K562 (cell line): Measurements from ENCODE around the gene PGR. TPM values are rescaled to one million over a fixed set of nuclear protein-coding genes. Genes with fewer than 3 reads are reported as not detected.

Experiments
- ATAC-seq: fragments of 200-7000 bp; cut with Tn5 transposase; 3 replicates; pipeline ENCODE4 v1.9.1; 2020; ENCODE audit warnings: moderate library complexity
- Bru-seq: library from RNA; stranded (reverse); fragments of 400-500 nt; gene quantifications from one replicate; lab custom pipeline; 2021; lab: Mats Ljungman, UMichigan
- BruChase-seq, 2 experiments: library from RNA; stranded (reverse); fragments of 400-500 nt; gene quantifications; one replicate each; lab custom pipeline; 2021; lab: Mats Ljungman, UMichigan
- BruUV-seq: library from RNA; stranded (reverse); fragments of 400-500 nt; replicated peaks from 2 replicates; lab custom pipeline; 2021; lab: Mats Ljungman, UMichigan
- CTCF ChIA-PET: fragments of 300-600 bp; formaldehyde crosslinking; extraction: SDS; loops from one replicate; lab custom pipeline; 2021; ENCODE audit warnings: low intra/inter-chr PET ratio; lab: Yijun Ruan, JAX
- POLR2A ChIA-PET: fragments of 300-600, 350-650 bp; sonication (Branson Sonifier 250); formaldehyde crosslinking; extraction: SDS; loops from one replicate; lab custom pipeline; 2021; ENCODE audit warnings: antibody characterized with exemption, inconsistent platforms; lab: Yijun Ruan, JAX
- DNase-seq, 4 experiments: peaks; one replicate each; pipeline versions ENCODE4 v3.0.0 to v3.0.0-alpha.2; 2011 to 2018; ENCODE audit warnings: low spot score in 3 of 4, mixed read lengths in 3 of 4; ENCODE audit errors: extremely low read depth in 1 of 4
- FAIRE-seq: peaks from 2 replicates; lab custom pipeline; 2011; peaks lifted over from hg19 to GRCh38; lab: Jason Lieb, UNC
- H2AFZ ChIP-seq: 2 replicates; pipeline ENCODE4 v1.6.0; 2011; ENCODE audit warnings: low read depth, low read length, control low read depth, inconsistent platforms
- H3K27ac ChIP-seq: fragments of 200-600 bp; 3 replicates; pipeline ENCODE4 v1.8.0; 2011; ENCODE audit warnings: low read depth, mild to moderate bottlenecking, control low read depth, inconsistent platforms, low read length, moderate library complexity, mixed read lengths; ENCODE audit errors: extremely low read depth
- H3K27me3 ChIP-seq, 2 experiments: fragments of 300-600 bp in 1 of 2; 2 replicates in 1 of 2; 3 replicates in 1 of 2; pipeline versions ENCODE4 v1.6.0 to v1.8.0; 2011; ENCODE audit warnings: inconsistent platforms in 2 of 2, low read length in 2 of 2, mild to moderate bottlenecking in 1 of 2, mixed read lengths in 1 of 2, moderate library complexity in 1 of 2; ENCODE audit not compliant: control insufficient read depth in 2 of 2, insufficient read depth in 2 of 2
- H3K36me3 ChIP-seq: fragments of 300-600 bp; 3 replicates; pipeline ENCODE4 v1.8.0; 2011; ENCODE audit warnings: mild to moderate bottlenecking, low read length, inconsistent platforms; ENCODE audit not compliant: control insufficient read depth, insufficient read depth
- H3K4me1 ChIP-seq, 2 experiments: fragments of 200-600 bp in 1 of 2; replicated peaks in 1 of 2; 2 replicates in 1 of 2; 3 replicates in 1 of 2; pipeline versions ENCODE4 v1.5.1 to v1.8.0; 2011; ENCODE audit warnings: inconsistent platforms in 2 of 2, low read length in 2 of 2, mild to moderate bottlenecking in 1 of 2, mixed read lengths in 1 of 2, moderate library complexity in 1 of 2; ENCODE audit not compliant: control insufficient read depth in 2 of 2, insufficient read depth in 2 of 2
- H3K4me2 ChIP-seq: 2 replicates; pipeline ENCODE4 v1.6.1; 2011; ENCODE audit warnings: low read length, control low read depth, inconsistent platforms, mixed read lengths; ENCODE audit not compliant: insufficient read depth
- H3K4me3 ChIP-seq: fragments of 200-600 bp; sonication (generic), shearing (Covaris generic); 2 replicates; pipeline ENCODE4 v1.5.1; 2016; ENCODE audit warnings: control low read depth, inconsistent platforms
- H3K79me2 ChIP-seq: fragments of 200-600 bp; 3 replicates; pipeline ENCODE4 v1.8.0; 2011; ENCODE audit warnings: low read length, inconsistent platforms; ENCODE audit not compliant: control insufficient read depth, insufficient read depth
- H3K9ac ChIP-seq, 2 experiments: 2 replicates each; pipeline versions ENCODE4 v1.6.0 to v1.6.1; 2011; ENCODE audit warnings: low read depth in 2 of 2, low read length in 2 of 2, control low read depth in 1 of 2, inconsistent platforms in 1 of 2, mild to moderate bottlenecking in 1 of 2, mixed read lengths in 1 of 2; ENCODE audit not compliant: insufficient read depth in 1 of 2
- H3K9me1 ChIP-seq: one replicate; pipeline ENCODE4 v1.6.0; 2011; ENCODE audit warnings: inconsistent platforms, mild to moderate bottlenecking, low read length, moderate library complexity; ENCODE audit not compliant: control insufficient read depth, insufficient read depth
- H3K9me3 ChIP-seq: replicated peaks from 2 replicates; pipeline ENCODE4 v1.5.1; 2011; ENCODE audit warnings: low read depth, low read length, inconsistent platforms; ENCODE audit not compliant: control insufficient read depth, insufficient read depth
- H4K20me1 ChIP-seq: replicated peaks from 2 replicates; pipeline ENCODE4 v1.6.1; 2011; ENCODE audit warnings: low read length, inconsistent platforms, mixed read lengths; ENCODE audit not compliant: control insufficient read depth, insufficient read depth
- IFI16 ChIP-seq: fragments of 250-450 bp; sonication (Bioruptor Pico); IDR thresholded peaks from 2 replicates; pipeline ENCODE4 v2.1.2; 2022; ENCODE audit warnings: mild to moderate bottlenecking, inconsistent platforms
- MECOM ChIP-seq: fragments of 250-450 bp; sonication (Bioruptor Pico); IDR thresholded peaks from 2 replicates; pipeline ENCODE4 v1.8.0; 2022; ENCODE audit warnings: inconsistent platforms
- RFX1 ChIP-seq: fragments of 450-650 bp; IDR thresholded peaks from 2 replicates; pipeline ENCODE4 v1.6.1; 2016; ENCODE audit warnings: mild to moderate bottlenecking, moderate library complexity
- SMARCA4 ChIP-seq: fragments of 450-650 bp; IDR thresholded peaks from 2 replicates; pipeline ENCODE4 v1.6.1; 2016
- TBP ChIP-seq: optimal IDR thresholded peaks from 2 replicates; pipeline ENCODE3; 2011; ENCODE audit warnings: low read depth, low read length, improper control_type of control experiment
- WGBS: fragments of 100-300 bp; shearing (Covaris generic); methylation state at CpG from one replicate; pipeline ENCODE4 v1.1.6; 2016; ENCODE audit warnings: low coverage, mixed read lengths; ENCODE audit not compliant: insufficient coverage; ENCODE audit errors: missing lambda C conversion rate; 5-methylcytosine and 5-hydroxymethylcytosine counted together
- in situ Hi-C: fragments of 300-500 bp; cut with MboI; formaldehyde crosslinking; loops from 4 replicates; pipeline ENCODE4 v1.15.0; 2018; ENCODE audit warnings: inconsistent platforms, mixed read lengths
- intact Hi-C: fragments of 100-400 bp; cut with micrococcal nuclease; formaldehyde crosslinking; loops from 2 replicates; pipeline ENCODE4 v1.14.2; 2022
- long read RNA-seq, 3 experiments: library from polyadenylated mRNA in 2 of 3; library from RNA in 1 of 3; unstranded in 2 of 3; stranded (forward) in 1 of 3; transcript quantifications; one replicate each; pipeline ENCODE4 v2.0.0, GENCODE V29; 2019 to 2022
- polyA minus RNA-seq, 3 experiments: library from RNA; depleted of rRNA, polyadenylated mRNA; stranded (reverse); fragments of >200 nt; gene quantifications; 2 replicates each; pipeline ENCODE4 v1.2.3, GENCODE V29; 2011
- polyA plus RNA-seq, 8 experiments: library from polyadenylated mRNA; depleted of rRNA in 4 of 8; stranded (reverse) in 5 of 8; unstranded in 3 of 8; fragments of >200 nt; fragmentation: Nextera tagmentation in 2 of 8; fragmentation: Illumina TruSeq in 1 of 8; extraction: Ambion mirVana in 2 of 8; extraction: Trizol in 1 of 8; gene quantifications; 2 replicates each; pipeline versions ENCODE4 v1.2.1 to v1.2.3, GENCODE V29; 2011 to 2014; ENCODE audit warnings: inconsistent platforms in 1 of 8, missing spikeins in 1 of 8
- total RNA-seq, 7 experiments: library from RNA; depleted of rRNA in 6 of 7; stranded (reverse); fragments of >200 nt in 6 of 7; fragmentation: Illumina TruSeq in 2 of 7; extraction: Trizol in 2 of 7; gene quantifications; 2 replicates each; pipeline versions ENCODE4 v1.2.1 to v1.2.3, GENCODE V29; 2011 to 2021; ENCODE audit warnings: low replicate concordance in 1 of 7
- TF ChIP-seq, protein P1 (sequence below): fragments of 450-650 bp; IDR thresholded peaks from 2 replicates; pipeline ENCODE4 v1.6.1; 2016
- TF ChIP-seq, protein P2 (sequence below): sonication (generic); IDR thresholded peaks from 2 replicates; pipeline ENCODE4 v1.6.1; 2016
- TF ChIP-seq, protein P3 (sequence below), 2 experiments: IDR thresholded peaks; 2 replicates each; pipeline ENCODE4 v1.6.1; 2011; ENCODE audit warnings: borderline replicate concordance in 1 of 2, control low read depth in 1 of 2, low read depth in 1 of 2, low read length in 1 of 2, mild to moderate bottlenecking in 1 of 2, mixed read lengths in 1 of 2, moderate library complexity in 1 of 2; ENCODE audit not compliant: insufficient read depth in 1 of 2, insufficient read length in 1 of 2, poor library complexity in 1 of 2, severe bottlenecking in 1 of 2; ENCODE audit errors: extremely low read depth in 1 of 2

Gene PGR
- 3.9 and 4.9 TPM in 2 replicates for total RNA-seq (2011; cell fraction: chromatin; rRNA removed; ENCODE audit: low replicate concordance)
- total RNA-seq (2011; cell fraction: nucleolus; rRNA removed) = 1.8 and 2.8 TPM in 2 replicates
- total RNA-seq (2011; cell fraction: nucleoplasm; rRNA removed) = 2.0 and 5.1 TPM in 2 replicates
- total RNA-seq (2014; rRNA removed) = 0.64 and 1.2 TPM in 2 replicates
- 1.5 TPM in 2 replicates for total RNA-seq (2014; rRNA removed; fragmentation: Illumina TruSeq; extraction: Trizol)
- 0.79 and 0.87 TPM in 2 replicates for total RNA-seq (2015; rRNA removed; fragmentation: Illumina TruSeq; extraction: Trizol)
- total RNA-seq (2021) = 2.4 and 2.7 TPM in 2 replicates
- polyA plus RNA-seq (2011; rRNA removed) = 0.34 and 1.5 TPM in 2 replicates
- polyA plus RNA-seq (2011; cell fraction: cytosol; rRNA removed) = 0.37 and 1.4 TPM in 2 replicates
- polyA plus RNA-seq (2011; cell fraction: nucleus; rRNA removed) = 0.86 and 2.8 TPM in 2 replicates
- polyA plus RNA-seq (2012) = 0.60 and 0.91 TPM in 2 replicates
- 1.3 TPM in 2 replicates for polyA plus RNA-seq (2014; fragmentation: Illumina TruSeq; extraction: Trizol)
- under 1 TPM; 0.43 to 0.59 TPM for polyA plus RNA-seq (2014; fragmentation: Nextera tagmentation; extraction: Ambion mirVana)
- polyA plus RNA-seq (2014; rRNA removed) = 1.1 and 2.1 TPM in 2 replicates
- polyA minus RNA-seq (2011; rRNA and poly(A)+ RNA removed) = 2.5 and 5.5 TPM in 2 replicates
- polyA minus RNA-seq (2011; cell fraction: cytosol; rRNA and poly(A)+ RNA removed) = 3.5 and 7.0 TPM in 2 replicates
- polyA minus RNA-seq (2011; cell fraction: nucleus; rRNA and poly(A)+ RNA removed) = 2.2 and 4.0 TPM in 2 replicates
- Bru-seq, nascent RNA = percentile 51 among the genes with signal in this experiment
- percentile 50 among the genes with signal in this experiment for BruChase-seq, experiment 1, labeled RNA remaining after a 2-hour chase
- percentile 51 among the genes with signal in this experiment for BruChase-seq, experiment 2, labeled RNA remaining after a 6-hour chase
- long read RNA-seq, experiment 1, full-length matches to known transcripts = 4 of 12 reads
- long read RNA-seq, experiment 1, partial matches to known transcripts = 2 of 12 reads
- long read RNA-seq, experiment 1, other reads (novel, unspliced or antisense) = 6 of 12 reads
- long read RNA-seq, experiment 2, partial matches to known transcripts = 0 of 1 reads
- long read RNA-seq, experiment 2, other reads (novel, unspliced or antisense) = 1 of 1 reads
- long read RNA-seq, experiment 3, full-length matches to known transcripts = 1 of 1 reads
- long read RNA-seq, experiment 3, partial matches to known transcripts = 0 of 1 reads
- long read RNA-seq, experiment 3, other reads (novel, unspliced or antisense) = 0 of 1 reads

DNA sequence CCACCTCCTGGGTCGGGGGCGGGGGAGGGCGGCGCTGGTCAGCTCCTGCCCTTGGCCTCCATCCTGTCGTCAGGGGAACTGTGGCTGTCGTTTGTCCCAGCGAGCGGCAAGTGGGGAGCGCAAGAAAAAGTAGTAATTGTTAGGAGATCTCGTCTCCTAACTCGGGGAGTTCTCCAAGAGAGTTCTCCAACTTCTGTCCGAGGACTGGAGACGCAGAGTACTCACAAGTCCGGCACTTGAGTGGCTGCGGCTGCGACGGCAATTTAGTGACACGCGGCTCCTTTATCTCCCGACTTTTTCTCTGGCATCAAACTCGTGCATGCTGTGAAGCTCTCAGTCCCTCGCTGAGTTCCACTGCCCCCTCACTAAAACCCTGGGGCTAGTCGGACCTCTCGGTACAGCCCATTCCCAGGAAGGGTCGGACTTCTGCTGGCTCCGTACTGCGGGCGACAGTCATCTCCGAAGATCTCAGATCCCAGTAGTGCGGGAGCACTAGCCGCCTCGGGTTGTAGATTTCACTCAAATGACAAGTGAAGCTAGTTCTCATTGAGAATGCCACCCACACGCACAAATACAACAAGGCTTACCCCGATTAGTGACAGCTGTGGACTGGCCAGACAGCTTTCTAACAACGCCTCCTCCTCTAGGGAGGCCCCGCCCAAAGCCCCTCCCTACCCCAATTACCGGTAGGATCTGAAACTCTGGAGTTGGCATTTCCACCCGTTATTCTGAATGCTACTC is at the start of gene PGR:
PGR (minus strand) TSS at position 611 of the 741 bp plus-strand sequence. CDS start 743 bp downstream, outside the sequence.
- H3K9ac ChIP-seq = peak within 1 kb of the TSS; percentile 61 to 89
- H3K4me3 ChIP-seq = peak within 1 kb of the TSS; percentile 54
- under 1% methylated on average over 25 of the region's 38 CpGs for WGBS
- BruUV-seq = TSS peak; percentile 37
- peak within 1 kb of the TSS; percentile 86 for H2AFZ ChIP-seq
- peak; percentile 69 for ATAC-seq
- peaks cover 21% of the 10 kb centered on the region for H3K79me2 ChIP-seq
- peak within 1 kb of the TSS; percentile 30; the same call in 1 of the 3 replicates for H3K27ac ChIP-seq
- no peak for FAIRE-seq
- H3K9me1 ChIP-seq = no peaks in the 10 kb centered on the region
- H3K4me1 ChIP-seq = peaks cover 0 to 27% of the 10 kb centered on the region in 2 experiments; a peak in 3 of 5 replicates
- H3K36me3 ChIP-seq = no peaks in the 10 kb centered on the region
- H3K4me2 ChIP-seq = peak within 1 kb of the TSS; percentile 70
- H3K27me3 ChIP-seq = peaks cover 0 to 13% of the 10 kb centered on the region in 2 experiments; a peak in 2 of 5 replicates
- intact Hi-C loops (loop anchor here (5.0 to 10.0 kb wide), 2 partner anchors 82 to 155 kb away; no protein-coding TSS in a partner anchor), in situ Hi-C loops (no loop called here)
- POLR2A ChIA-PET = interaction anchor here (1.2 kb wide), 1 partner anchor 13 kb away, joined by 3 read pairs; no protein-coding TSS in a partner anchor
- H3K9me3 ChIP-seq = no peaks in the 10 kb centered on the region
- H4K20me1 ChIP-seq = no peaks in the 10 kb centered on the region
- CTCF ChIA-PET = no interaction called here
- peak; percentile 35 to 65 (median 48) for DNase-seq
- TF ChIP-seq TBP (peak; percentile 54), RFX1 (peak; percentile 61), MECOM (CRISPR knock-in tag) (no peak), IFI16 (no peak), SMARCA4 (no peak)
- TF ChIP-seq, protein P1, sequence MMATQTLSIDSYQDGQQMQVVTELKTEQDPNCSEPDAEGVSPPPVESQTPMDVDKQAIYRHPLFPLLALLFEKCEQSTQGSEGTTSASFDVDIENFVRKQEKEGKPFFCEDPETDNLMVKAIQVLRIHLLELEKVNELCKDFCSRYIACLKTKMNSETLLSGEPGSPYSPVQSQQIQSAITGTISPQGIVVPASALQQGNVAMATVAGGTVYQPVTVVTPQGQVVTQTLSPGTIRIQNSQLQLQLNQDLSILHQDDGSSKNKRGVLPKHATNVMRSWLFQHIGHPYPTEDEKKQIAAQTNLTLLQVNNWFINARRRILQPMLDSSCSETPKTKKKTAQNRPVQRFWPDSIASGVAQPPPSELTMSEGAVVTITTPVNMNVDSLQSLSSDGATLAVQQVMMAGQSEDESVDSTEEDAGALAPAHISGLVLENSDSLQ = peak; percentile 26
- TF ChIP-seq, protein P2, sequence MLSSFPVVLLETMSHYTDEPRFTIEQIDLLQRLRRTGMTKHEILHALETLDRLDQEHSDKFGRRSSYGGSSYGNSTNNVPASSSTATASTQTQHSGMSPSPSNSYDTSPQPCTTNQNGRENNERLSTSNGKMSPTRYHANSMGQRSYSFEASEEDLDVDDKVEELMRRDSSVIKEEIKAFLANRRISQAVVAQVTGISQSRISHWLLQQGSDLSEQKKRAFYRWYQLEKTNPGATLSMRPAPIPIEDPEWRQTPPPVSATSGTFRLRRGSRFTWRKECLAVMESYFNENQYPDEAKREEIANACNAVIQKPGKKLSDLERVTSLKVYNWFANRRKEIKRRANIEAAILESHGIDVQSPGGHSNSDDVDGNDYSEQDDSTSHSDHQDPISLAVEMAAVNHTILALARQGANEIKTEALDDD = 0 out of 2 replicates have a peak, but pooled peaks have one; percentile 33
- TF ChIP-seq, protein P3, sequence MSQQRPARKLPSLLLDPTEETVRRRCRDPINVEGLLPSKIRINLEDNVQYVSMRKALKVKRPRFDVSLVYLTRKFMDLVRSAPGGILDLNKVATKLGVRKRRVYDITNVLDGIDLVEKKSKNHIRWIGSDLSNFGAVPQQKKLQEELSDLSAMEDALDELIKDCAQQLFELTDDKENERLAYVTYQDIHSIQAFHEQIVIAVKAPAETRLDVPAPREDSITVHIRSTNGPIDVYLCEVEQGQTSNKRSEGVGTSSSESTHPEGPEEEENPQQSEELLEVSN (IDR thresholded peaks at IDR 0.05; ENCODE audit: borderline replicate concordance in 1 of 2, extremely low read depth in 1 of 2, insufficient read depth in 1 of 2, insufficient read length in 1 of 2, low read depth in 1 of 2, low read length in 1 of 2, poor library complexity in 1 of 2, severe bottlenecking in 1 of 2) = peak in 1 of 2 experiments; percentile 13
